Measurements from ENCODE around the gene NUDT3. TPM values are rescaled to one million over a fixed set of nuclear protein-coding genes. Genes with fewer than 3 reads are reported as not detected.

Gene NUDT3
- polyA plus RNA-seq, 2 of the 4 experiments (the other 2 are of a cell fraction): 5.2 to 13.4 TPM

DNA sequence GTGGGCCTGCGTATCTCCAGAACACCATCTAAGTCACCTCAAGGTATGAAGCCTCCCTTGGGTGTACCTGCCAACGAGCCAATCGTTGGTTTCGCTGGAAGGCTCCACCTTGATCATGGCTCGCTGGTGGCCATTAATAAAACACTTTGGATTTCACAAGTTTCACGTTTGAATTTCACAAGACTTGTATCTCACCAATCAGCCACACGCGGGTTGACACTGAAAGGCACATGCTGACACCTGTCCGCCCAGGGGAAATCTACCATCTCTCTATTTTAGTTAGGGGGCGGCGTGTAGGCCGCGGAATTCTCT is 156.4 kb downstream of the NUDT3 start:
- Histone ChIP-seq H3K9me3 (no peaks in the 10 kb centered on the region), H3K4me3 (peak overlapping the region; percentile 83), H3K27ac (peak overlapping the region; percentile 98 to 99), H3K4me2 (peak overlapping the region; percentile 99), H3K4me1 (peaks cover 43% of the 10 kb centered on the region)
- no peak for FAIRE-seq
- ATAC-seq: peak; percentile 15 to 46; a peak in 4 of 6 replicates
- ChIA-PET POLR2A (interaction anchor here (1.0 to 1.7 kb wide), 7 partner anchors 9 to 160 kb away, joined by 3 to 39 read pairs (median 10); partner anchors contain the start of genes NUDT3 and SMIM29), CTCF (interaction anchor here (1.1 to 1.9 kb wide), 4 partner anchors 9 to 40 kb away, joined by 3 to 11 read pairs (median 5); no protein-coding TSS in a partner anchor)
- TF ChIP-seq, protein P1, sequence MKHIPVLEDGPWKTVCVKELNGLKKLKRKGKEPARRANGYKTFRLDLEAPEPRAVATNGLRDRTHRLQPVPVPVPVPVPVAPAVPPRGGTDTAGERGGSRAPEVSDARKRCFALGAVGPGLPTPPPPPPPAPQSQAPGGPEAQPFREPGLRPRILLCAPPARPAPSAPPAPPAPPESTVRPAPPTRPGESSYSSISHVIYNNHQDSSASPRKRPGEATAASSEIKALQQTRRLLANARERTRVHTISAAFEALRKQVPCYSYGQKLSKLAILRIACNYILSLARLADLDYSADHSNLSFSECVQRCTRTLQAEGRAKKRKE (CRISPR knock-in tag; IDR thresholded peaks at IDR 0.05; ENCODE audit: low read depth): peak; percentile 17; the same call in 1 of the 2 replicates
- TF ChIP-seq RARB (CRISPR knock-in tag; IDR thresholded peaks at IDR 0.05) (peak; percentile 16; the same call in 1 of the 2 replicates), MAFK (IDR thresholded peaks at IDR 0.05; ENCODE audit: partially characterized antibody) (no peak)
- DNase-seq (ENCODE audit: low read depth in 1 of 2, low spot score in 1 of 2): peak in 1 of 2 experiments; percentile 53
- WGBS (ENCODE audit: missing lambda C conversion rate): 6% methylated on average over 12 of the region's 13 CpGs

GRCh38 chr6:34235307-34236130 is 156.9 kb downstream of the NUDT3 start:
- TF ChIP-seq SREBF2 (IDR thresholded peaks at IDR 0.05) (no peak), POLR2A (IDR thresholded peaks at IDR 0.05; ENCODE audit: low read length) (peak; percentile 21; the same call in 1 of the 2 replicates), FOSL2 (IDR thresholded peaks at IDR 0.05) (no peak; the same call in 1 of the 2 replicates), FOSL2 (CRISPR knock-in tag; IDR thresholded peaks at IDR 0.05) (peak; percentile 86), HMGXB4 (CRISPR knock-in tag; IDR thresholded peaks at IDR 0.05; ENCODE audit: borderline replicate concordance) (peak; percentile 41; the same call in 1 of the 2 replicates), E2F6 (IDR thresholded peaks at IDR 0.05; ENCODE audit: borderline replicate concordance, low read depth) (peak; percentile 58; the same call in 1 of the 2 replicates), FOSB (CRISPR knock-in tag; IDR thresholded peaks at IDR 0.05) (peak; percentile 66; the same call in 1 of the 2 replicates), RAD21 (conservative IDR thresholded peaks at IDR 0.05 in 1 of 2, IDR thresholded peaks at IDR 0.05 in 1 of 2) (no peak), TP53 (CRISPR knock-in tag; IDR thresholded peaks at IDR 0.05) (peak; percentile 87)
- ATAC-seq (peak; percentile 73 to 74), DNase-seq (ENCODE audit: low read depth in 1 of 2, low spot score in 1 of 2) (peak; percentile 58 to 75), FAIRE-seq (no peak)
- 2% methylated on average over 18 of the region's 75 CpGs for WGBS (ENCODE audit: missing lambda C conversion rate)
- CTCF ChIA-PET: interaction anchor here (1.1 to 1.9 kb wide), 3 partner anchors 9 to 14 kb away, joined by 3 to 6 read pairs (median 4); no protein-coding TSS in a partner anchor
- POLR2A ChIA-PET: interaction anchor here (1.3 to 1.7 kb wide), 4 partner anchors 12 to 40 kb away, joined by 4 to 39 read pairs (median 13); partner anchors contain the start of gene SMIM29
- H3K4me1 ChIP-seq: peaks cover 37% of the 10 kb centered on the region
- peak overlapping the region; percentile 99 for H3K4me2 ChIP-seq
- H3K4me3 ChIP-seq: peak overlapping the region; percentile 83
- H3K27ac ChIP-seq: peak overlapping the region; percentile 98 to 99
- H3K9me3 ChIP-seq: no peaks in the 10 kb centered on the region

GRCh38 chr6:34234667-34235306 is 157.7 kb downstream of the NUDT3 start:
- TF ChIP-seq RAD21 (conservative IDR thresholded peaks at IDR 0.05 in 1 of 2, IDR thresholded peaks at IDR 0.05 in 1 of 2): no peak
- no peak for TF ChIP-seq HOXB5 (CRISPR knock-in tag; IDR thresholded peaks at IDR 0.05)
- no peak for TF ChIP-seq USF2 (IDR thresholded peaks at IDR 0.05)
- Histone ChIP-seq H3K4me2 (peak overlapping the region; percentile 99), H3K4me1 (peaks cover 30% of the 10 kb centered on the region), H3K4me3 (no peak overlapping the region), H3K27ac (peak overlapping the region; percentile 98 to 99), H3K9me3 (no peaks in the 10 kb centered on the region)
- ATAC-seq (no peak), FAIRE-seq (no peak), DNase-seq (ENCODE audit: low read depth in 1 of 2, low spot score in 1 of 2) (no peak)
- CTCF ChIA-PET: interaction anchor here (4.7 kb wide), 1 partner anchor 39 kb away, joined by 18 read pairs; no protein-coding TSS in a partner anchor
- 99% methylated on average over 16 of the region's 53 CpGs for WGBS (ENCODE audit: missing lambda C conversion rate)
- POLR2A ChIA-PET: no interaction called here

Data from A549 (cell line).